Measurements from ENCODE around the gene DPYSL4.

DPYSL4 gene

GRCh38 chr10:132186488-132187429 is at the start of gene DPYSL4:
DPYSL4 (plus strand) TSS chr10:132186948; CDS start chr10:132187064, 116 bp downstream.
- DNase-seq (ENCODE audit: low read depth) = peak; percentile 28

- no peak for DNase-seq (ENCODE audit: low read depth)
These were observed 49.4 kb upstream of the DPYSL4 start for GRCh38 chr10:132137111-132138072.

- DNase-seq (ENCODE audit: low read depth) = no peak
These were observed 48.6 kb upstream of the DPYSL4 start for GRCh38 chr10:132138133-132138532.

- DNase-seq (ENCODE audit: low read depth) = no peak
These were observed 48.2 kb upstream of the DPYSL4 start for GRCh38 chr10:132138596-132138995.

- DNase-seq (ENCODE audit: low read depth) = no peak
These were observed 47.2 kb upstream of the DPYSL4 start for GRCh38 chr10:132139526-132139925.

GRCh38 chr10:132140167-132140925 is 46.4 kb upstream of the DPYSL4 start:
- no peak for DNase-seq (ENCODE audit: low read depth)

GRCh38 chr10:132141076-132141475 is 45.7 kb upstream of the DPYSL4 start:
- DNase-seq (ENCODE audit: low read depth) = no peak

- DNase-seq (ENCODE audit: low read depth) = no peak
These were observed 45.0 kb upstream of the DPYSL4 start for GRCh38 chr10:132141526-132142395.

GRCh38 chr10:132142396-132143161 is 44.2 kb upstream of the DPYSL4 start:
- peak; percentile 45 for DNase-seq (ENCODE audit: low read depth)

- no peak for DNase-seq (ENCODE audit: low read depth)
These were observed 43.6 kb upstream of the DPYSL4 start for GRCh38 chr10:132143162-132143561.

- DNase-seq (ENCODE audit: low read depth) = no peak
These were observed 42.7 kb upstream of the DPYSL4 start for GRCh38 chr10:132144086-132144485.

GRCh38 chr10:132145002-132145401 is 41.7 kb upstream of the DPYSL4 start:
- DNase-seq (ENCODE audit: low read depth) = no peak

GRCh38 chr10:132145521-132146185 is 41.1 kb upstream of the DPYSL4 start:
- no peak for DNase-seq (ENCODE audit: low read depth)

GRCh38 chr10:132146271-132146671 is 40.5 kb upstream of the DPYSL4 start:
- DNase-seq (ENCODE audit: low read depth) = no peak

- DNase-seq (ENCODE audit: low read depth) = no peak
These were observed 39.5 kb upstream of the DPYSL4 start for GRCh38 chr10:132146941-132147915.

GRCh38 chr10:132148261-132149251 is 38.2 kb upstream of the DPYSL4 start:
- DNase-seq (ENCODE audit: low read depth) = no peak

- DNase-seq (ENCODE audit: low read depth) = no peak
These were observed 37.5 kb upstream of the DPYSL4 start for GRCh38 chr10:132149271-132149670.

Data from activated T-cell treated with anti-CD3 and anti-CD28 coated beads for 1 hour (primary cell).